Caco-2 (cell line): ENCODE results near the gene FTCD. TPM values are rescaled to one million over a fixed set of nuclear protein-coding genes. Genes with fewer than 3 reads are reported as not detected.

ENCODE experiments used
- BruUV-seq: library from RNA; stranded (reverse); fragments of 400-500 nt; replicated peaks from 2 replicates; lab custom pipeline; 2021; lab: Mats Ljungman, UMichigan
- CTCF ChIA-PET: fragments of 300-600 bp; sonication (Branson Sonifier 250); formaldehyde crosslinking; loops from one replicate; lab custom pipeline; 2022; ENCODE audit warnings: antibody characterized with exemption; lab: Charles Lee
- POLR2A ChIA-PET: fragments of 300-600 bp; sonication (Branson Sonifier 250); formaldehyde crosslinking; loops from one replicate; lab custom pipeline; 2022; ENCODE audit warnings: antibody characterized with exemption; lab: Charles Lee
- DNase-seq, 2 experiments: peaks; one replicate each; pipeline versions ENCODE4 v3.0.0 to v3.0.0-alpha.2; 2020 to 2022
- H3K27me3 ChIP-seq: replicated peaks from 2 replicates; pipeline ENCODE4 v1.6.0; 2011; ENCODE audit warnings: low read length; ENCODE audit not compliant: control insufficient read depth, insufficient read depth
- H3K36me3 ChIP-seq: 2 replicates; pipeline ENCODE4 v1.5.1; 2011; ENCODE audit warnings: low read length; ENCODE audit not compliant: control insufficient read depth, insufficient read depth
- H3K4me1 ChIP-seq: fragments of 250-450 bp; sonication (Bioruptor Pico); 2 replicates; pipeline ENCODE4 v1.5.1; 2020; ENCODE audit warnings: mild to moderate bottlenecking
- H3K4me3 ChIP-seq: 2 replicates; pipeline ENCODE4 v1.5.1; 2011; ENCODE audit warnings: low read depth, mild to moderate bottlenecking, control low read depth, low read length
- H3K9me3 ChIP-seq: fragments of 250-450 bp; sonication (Bioruptor Pico); 2 replicates; pipeline ENCODE4 v1.5.1; 2020; ENCODE audit warnings: mild to moderate bottlenecking, moderate library complexity
- H3K27ac Mint-ChIP-seq: one replicate; pipeline ENCODE4 v1.8.0; 2022; ENCODE audit warnings: mixed read lengths; ENCODE audit not compliant: unreplicated experiment
- H3K27me3 Mint-ChIP-seq: one replicate; pipeline ENCODE4 v1.8.0; 2022; ENCODE audit warnings: mixed read lengths; ENCODE audit not compliant: insufficient read depth, unreplicated experiment
- H3K36me3 Mint-ChIP-seq: one replicate; pipeline ENCODE4 v1.8.0; 2022; ENCODE audit warnings: mild to moderate bottlenecking, mixed read lengths; ENCODE audit not compliant: insufficient read depth, unreplicated experiment
- H3K4me1 Mint-ChIP-seq: one replicate; pipeline ENCODE4 v1.8.0; 2022; ENCODE audit warnings: low read depth, mixed read lengths; ENCODE audit not compliant: unreplicated experiment
- H3K4me3 Mint-ChIP-seq: one replicate; pipeline ENCODE4 v1.8.0; 2022; ENCODE audit warnings: mild to moderate bottlenecking, moderate library complexity, mixed read lengths; ENCODE audit not compliant: unreplicated experiment
- H3K9me3 Mint-ChIP-seq: one replicate; pipeline ENCODE4 v1.8.0; 2022; ENCODE audit warnings: mixed read lengths; ENCODE audit not compliant: unreplicated experiment
- CTCF ChIP-seq, 2 experiments: fragments of 200-600 bp in 1 of 2; IDR thresholded peaks; 1 replicate in 1 of 2; 2 replicates in 1 of 2; pipeline versions ENCODE4 v1.5.1 to v1.8.0; 2011 to 2022; ENCODE audit warnings: antibody characterized with exemption in 1 of 2, control low read depth in 1 of 2, inconsistent platforms in 1 of 2, low read depth in 1 of 2, low read length in 1 of 2, mild to moderate bottlenecking in 1 of 2, moderate library complexity in 1 of 2; ENCODE audit not compliant: insufficient read depth in 1 of 2, severe bottlenecking in 1 of 2, unreplicated experiment in 1 of 2
- intact Hi-C: fragments of 100-400 bp; cut with micrococcal nuclease; formaldehyde crosslinking; loops from one replicate; pipeline ENCODE4 v1.10.0; 2022; ENCODE audit not compliant: unreplicated experiment
- total RNA-seq: library from RNA; stranded (reverse); gene quantifications from 2 replicates; pipeline ENCODE4 v1.2.3, GENCODE V29; 2022

Gene FTCD
- total RNA-seq, 1 experiment from 2014 or later = 3.5 TPM

- CTCF ChIA-PET = interaction anchor here (0.9 to 1.4 kb wide), 3 partner anchors 9 to 80 kb away, joined by 3 to 6 read pairs (median 3); no protein-coding TSS in a partner anchor
- Mint-ChIP-seq H3K27ac (peak overlapping the region; percentile 59), H3K4me3 (peak overlapping the region; percentile 82), H3K9me3 (no peaks in the 10 kb centered on the region), H3K36me3 (no peaks in the 10 kb centered on the region), H3K4me1 (peaks cover 12% of the 10 kb centered on the region), H3K27me3 (no peaks in the 10 kb centered on the region)
- TF ChIP-seq CTCF (IDR thresholded peaks at IDR 0.05; ENCODE audit: insufficient read depth in 1 of 2, low read depth in 1 of 2, low read length in 1 of 2, severe bottlenecking in 1 of 2, unreplicated experiment in 1 of 2) = no peak
- BruUV-seq = no TSS peak
- POLR2A ChIA-PET = no interaction called here
- no peak for DNase-seq
- no peaks in the 10 kb centered on the region for H3K9me3 ChIP-seq
- H3K27me3 ChIP-seq = no peaks in the 10 kb centered on the region
- intact Hi-C loops = loop anchor here (5.0 to 10.0 kb wide), 2 partner anchors 80 to 172 kb away; partner anchors contain the start of gene LSS
- no peak overlapping the region for H3K4me3 ChIP-seq
- peaks cover 10% of the 10 kb centered on the region; the same call in 1 of the 2 replicates for H3K4me1 ChIP-seq
- H3K36me3 ChIP-seq = no peaks in the 10 kb centered on the region
Observed at GRCh38 chr21:46144464-46145070, 10.8 kb downstream of the FTCD start.

- no peaks in the 10 kb centered on the region for H3K27me3 Mint-ChIP-seq
- H3K9me3 Mint-ChIP-seq = no peaks in the 10 kb centered on the region
- no peaks in the 10 kb centered on the region for H3K9me3 ChIP-seq
- no peak for TF ChIP-seq CTCF (IDR thresholded peaks at IDR 0.05; ENCODE audit: insufficient read depth in 1 of 2, low read depth in 1 of 2, low read length in 1 of 2, severe bottlenecking in 1 of 2, unreplicated experiment in 1 of 2)
- H3K36me3 ChIP-seq = no peaks in the 10 kb centered on the region
- no peak overlapping the region for H3K4me3 Mint-ChIP-seq
- POLR2A ChIA-PET = interaction anchor here (0.5 to 0.6 kb wide), 2 partner anchors 28 to 180 kb away, joined by 3 to 4 read pairs; no protein-coding TSS in a partner anchor
- DNase-seq = no peak
- H3K36me3 Mint-ChIP-seq = no peaks in the 10 kb centered on the region
- peaks cover 10% of the 10 kb centered on the region; the same call in 1 of the 2 replicates for H3K4me1 ChIP-seq
- no TSS peak for BruUV-seq
- intact Hi-C loops = loop anchor here (5.0 to 10.0 kb wide), 2 partner anchors 82 to 171 kb away; partner anchors contain the start of gene LSS
- no peaks in the 10 kb centered on the region for H3K27me3 ChIP-seq
- H3K4me1 Mint-ChIP-seq = peaks cover 12% of the 10 kb centered on the region
- no peak overlapping the region for H3K4me3 ChIP-seq
- CTCF ChIA-PET = interaction anchor here (0.5 to 1.6 kb wide), 19 partner anchors 11 to 497 kb away, joined by 3 to 23 read pairs (median 4); partner anchors contain the start of gene PRMT2
- no peak overlapping the region for H3K27ac Mint-ChIP-seq
Observed at GRCh38 chr21:46142582-46143473, 12.6 kb downstream of the FTCD start.
